ENCODE results near the gene MED4. TPM values are rescaled to one million over a fixed set of nuclear protein-coding genes. Genes with fewer than 3 reads are reported as not detected.

Gene MED4
- total RNA-seq, 1 experiment from 2014 or later: 50.6 TPM

GRCh38 chr13:48072304-48072703 is 22.6 kb downstream of the MED4 start:
- Histone ChIP-seq H2BK120ac (ENCODE audit: low read depth, low read length, poor library complexity, severe bottlenecking) (no peak overlapping the region), H3K23ac (ENCODE audit: insufficient read length, low read depth, low read length) (no peak overlapping the region), H2BK20ac (ENCODE audit: low read depth, low read length, poor library complexity, severe bottlenecking) (no peak overlapping the region), H3K56ac (ENCODE audit: insufficient read length, low read depth, low read length) (no peak overlapping the region), H4K8ac (replicated peaks; ENCODE audit: insufficient read length, low read depth, low read length) (no peak overlapping the region), H3K18ac (ENCODE audit: insufficient read length, low read depth, low read length) (no peak overlapping the region), H4K91ac (ENCODE audit: insufficient read length, low read depth, low read length) (no peak overlapping the region), H3K23me2 (ENCODE audit: insufficient read length, low read depth, low read length, poor library complexity, severe bottlenecking) (no peaks in the 10 kb centered on the region), H2BK12ac (ENCODE audit: insufficient read length, low read depth, low read length) (no peak overlapping the region), H3K9ac (ENCODE audit: extremely low read depth, insufficient read length, low read length) (no peak overlapping the region), H4K20me1 (ENCODE audit: control insufficient read depth, insufficient read depth, insufficient read length) (no peaks in the 10 kb centered on the region), H3K4me1 (ENCODE audit: insufficient read depth, low read length) (no peaks in the 10 kb centered on the region), H3K4me2 (ENCODE audit: insufficient read depth, insufficient read length, low read length) (no peak overlapping the region), H3K79me1 (ENCODE audit: insufficient read depth, low read depth, low read length, poor library complexity, severe bottlenecking) (no peaks in the 10 kb centered on the region), H3K27ac (ENCODE audit: insufficient read length, low read depth, low read length) (no peak overlapping the region), H3T11ph (ENCODE audit: low read length) (no peak overlapping the region), H3K4ac (ENCODE audit: low read depth, low read length) (no peak overlapping the region), H2BK15ac (ENCODE audit: low read depth, low read length) (no peak overlapping the region), H4K5ac (ENCODE audit: insufficient read length, low read depth, low read length) (no peak overlapping the region), H3K27me3 (ENCODE audit: insufficient read depth, low read length) (no peaks in the 10 kb centered on the region), H3K14ac (ENCODE audit: insufficient read depth, low read length) (no peak overlapping the region), H2AFZ (ENCODE audit: low read length) (no peak overlapping the region), H2BK5ac (ENCODE audit: insufficient read length, low read length) (no peak overlapping the region), H3K79me2 (ENCODE audit: insufficient read depth, low read length) (no peaks in the 10 kb centered on the region), H3K9me3 (ENCODE audit: control insufficient read depth, low read depth, low read length) (peaks cover 65% of the 10 kb centered on the region), H2AK5ac (ENCODE audit: insufficient read length, low read length) (no peak overlapping the region)
- no peaks in the 10 kb centered on the region for H3K27me3 Mint-ChIP-seq (ENCODE audit: low read depth)
- H3K27ac Mint-ChIP-seq: 0 out of 7 replicates have a peak overlapping the region, but pooled peaks of 1 of the 3 experiments have one; percentile 39
- peaks cover 93 to 100% (median 99%) of the 10 kb centered on the region in 3 experiments for H3K36me3 Mint-ChIP-seq (ENCODE audit: insufficient read depth in 1 of 3, low read depth in 3 of 3)
- peaks cover 60 to 61% of the 10 kb centered on the region in 2 experiments for H3K9me3 Mint-ChIP-seq
- no peak for TF ChIP-seq CTCF (conservative IDR thresholded peaks at IDR 0.05)
- no peaks in the 10 kb centered on the region for H3K4me1 Mint-ChIP-seq
- DNase-seq: no peak
- no CpG with 5 or more reads among the region's 3 CpGs for WGBS (ENCODE audit: extremely low coverage, insufficient read length, low lambda C conversion rate)
- no peak overlapping the region for H3K4me3 Mint-ChIP-seq
